Measurements from ENCODE around the gene WNT11. TPM values are rescaled to one million over a fixed set of nuclear protein-coding genes. Genes with fewer than 3 reads are reported as not detected.

WNT11 gene
- total RNA-seq, 1 experiment from 2014 or later, result not detected

- H3K4me2 ChIP-seq (ENCODE audit: insufficient read depth, insufficient read length, low read length), result no peak overlapping the region
Measured at GRCh38 chr11:76177250-76177686, 29.0 kb downstream of the WNT11 start.

More at GRCh38 chr11:76177250-76177686, 29.0 kb downstream of the WNT11 start:
- no peak for DNase-seq
- Histone ChIP-seq H3K79me1 (ENCODE audit: insufficient read depth, low read depth, low read length, poor library complexity, severe bottlenecking) (no peaks in the 10 kb centered on the region), H3K79me2 (ENCODE audit: insufficient read depth, low read length) (no peaks in the 10 kb centered on the region), H3K18ac (ENCODE audit: insufficient read length, low read depth, low read length) (no peak overlapping the region), H2BK5ac (ENCODE audit: insufficient read length, low read length) (no peak overlapping the region), H4K5ac (ENCODE audit: insufficient read length, low read depth, low read length) (no peak overlapping the region), H2BK12ac (ENCODE audit: insufficient read length, low read depth, low read length) (no peak overlapping the region), H3K14ac (ENCODE audit: insufficient read depth, low read length) (no peak overlapping the region; the same call in 1 of the 2 replicates), H2AFZ (ENCODE audit: low read length) (no peak overlapping the region), H3K27me3 (ENCODE audit: insufficient read depth, low read length) (no peaks in the 10 kb centered on the region), H3K23ac (ENCODE audit: insufficient read length, low read depth, low read length) (no peak overlapping the region), H2AK5ac (ENCODE audit: insufficient read length, low read length) (no peak overlapping the region), H3K9me3 (ENCODE audit: control insufficient read depth, low read depth, low read length) (no peaks in the 10 kb centered on the region), H3K23me2 (ENCODE audit: insufficient read length, low read depth, low read length, poor library complexity, severe bottlenecking) (no peaks in the 10 kb centered on the region), H3K4me1 (ENCODE audit: insufficient read depth, low read length) (no peaks in the 10 kb centered on the region), H2BK20ac (ENCODE audit: low read depth, low read length, poor library complexity, severe bottlenecking) (no peak overlapping the region), H3T11ph (ENCODE audit: low read length) (no peak overlapping the region), H3K56ac (ENCODE audit: insufficient read length, low read depth, low read length) (no peak overlapping the region), H2BK15ac (ENCODE audit: low read depth, low read length) (no peak overlapping the region), H3K27ac (ENCODE audit: insufficient read length, low read depth, low read length) (no peak overlapping the region), H3K9ac (ENCODE audit: extremely low read depth, insufficient read length, low read length) (no peak overlapping the region), H4K20me1 (ENCODE audit: control insufficient read depth, insufficient read depth, insufficient read length) (no peaks in the 10 kb centered on the region), H4K91ac (ENCODE audit: insufficient read length, low read depth, low read length) (no peak overlapping the region), H2BK120ac (ENCODE audit: low read depth, low read length, poor library complexity, severe bottlenecking) (no peak overlapping the region), H4K8ac (replicated peaks; ENCODE audit: insufficient read length, low read depth, low read length) (no peak overlapping the region), H3K4ac (ENCODE audit: low read depth, low read length) (no peak overlapping the region)
- Mint-ChIP-seq H3K27ac (no peak overlapping the region), H3K4me1 (peaks cover 8 to 9% of the 10 kb centered on the region in 2 experiments), H3K27me3 (ENCODE audit: low read depth) (peaks cover 35% of the 10 kb centered on the region), H3K4me3 (no peak overlapping the region), H3K9me3 (no peaks in the 10 kb centered on the region; a peak in 1 of 5 replicates), H3K36me3 (ENCODE audit: insufficient read depth in 1 of 3, low read depth in 3 of 3) (no peaks in the 10 kb centered on the region; a peak in 1 of 7 replicates)
- WGBS (ENCODE audit: extremely low coverage, insufficient read length, low lambda C conversion rate), result no CpG with 5 or more reads among the region's 6 CpGs
- no peak for TF ChIP-seq CTCF (conservative IDR thresholded peaks at IDR 0.05)
